ENCODE data around the gene GDAP1L1. TPM values are rescaled to one million over a fixed set of nuclear protein-coding genes. Genes with fewer than 3 reads are reported as not detected.
"Not testable (repeated sequence)": the region's sequence is repeated elsewhere in the genome, so short reads cannot be mapped to it uniquely, and the experiment has no call there.

GDAP1L1 gene
- total RNA-seq, 2 donors from 2014 or later, result not detected

GRCh38 chr20:44224637-44225036 lies 22.5 kb upstream of the GDAP1L1 start:
- Mint-ChIP-seq H3K4me3 (no peak overlapping the region), H3K27me3 (no peaks in the 10 kb centered on the region), H3K27ac (peak overlapping the region; percentile 63), H3K4me1 (peaks cover 12% of the 10 kb centered on the region), H3K36me3 (ENCODE audit: low read depth) (peaks cover 2% of the 10 kb centered on the region)
- no peaks in the 10 kb centered on the region for H3K9me3 ChIP-seq (ENCODE audit: control insufficient read depth, low read length, poor library complexity, severe bottlenecking)
- ATAC-seq (no peak), DNase-seq (no peak)

GRCh38 chr20:44228465-44229258 lies 18.4 kb upstream of the GDAP1L1 start:
- Mint-ChIP-seq H3K4me3 (no peak overlapping the region), H3K4me1 (peaks cover 3% of the 10 kb centered on the region), H3K27ac (no peak overlapping the region), H3K36me3 (ENCODE audit: low read depth) (peaks cover 2% of the 10 kb centered on the region), H3K27me3 (no peaks in the 10 kb centered on the region)
- no peak for ATAC-seq
- no peak for DNase-seq
- H3K9me3 ChIP-seq (ENCODE audit: control insufficient read depth, low read length, poor library complexity, severe bottlenecking), result no peaks in the 10 kb centered on the region

- no peaks in the 10 kb centered on the region for H3K9me3 ChIP-seq (ENCODE audit: control insufficient read depth, low read length, poor library complexity, severe bottlenecking)
- H3K27me3 Mint-ChIP-seq, result no peaks in the 10 kb centered on the region
- ATAC-seq (no peak), DNase-seq (no peak)
- no peak overlapping the region for H3K27ac Mint-ChIP-seq
- H3K36me3 Mint-ChIP-seq (ENCODE audit: low read depth), result peaks cover 2% of the 10 kb centered on the region
- H3K4me3 Mint-ChIP-seq, result no peak overlapping the region
- peaks cover 3% of the 10 kb centered on the region for H3K4me1 Mint-ChIP-seq
These were observed 15.9 kb upstream of the GDAP1L1 start for GRCh38 chr20:44231193-44231592.

DNA sequence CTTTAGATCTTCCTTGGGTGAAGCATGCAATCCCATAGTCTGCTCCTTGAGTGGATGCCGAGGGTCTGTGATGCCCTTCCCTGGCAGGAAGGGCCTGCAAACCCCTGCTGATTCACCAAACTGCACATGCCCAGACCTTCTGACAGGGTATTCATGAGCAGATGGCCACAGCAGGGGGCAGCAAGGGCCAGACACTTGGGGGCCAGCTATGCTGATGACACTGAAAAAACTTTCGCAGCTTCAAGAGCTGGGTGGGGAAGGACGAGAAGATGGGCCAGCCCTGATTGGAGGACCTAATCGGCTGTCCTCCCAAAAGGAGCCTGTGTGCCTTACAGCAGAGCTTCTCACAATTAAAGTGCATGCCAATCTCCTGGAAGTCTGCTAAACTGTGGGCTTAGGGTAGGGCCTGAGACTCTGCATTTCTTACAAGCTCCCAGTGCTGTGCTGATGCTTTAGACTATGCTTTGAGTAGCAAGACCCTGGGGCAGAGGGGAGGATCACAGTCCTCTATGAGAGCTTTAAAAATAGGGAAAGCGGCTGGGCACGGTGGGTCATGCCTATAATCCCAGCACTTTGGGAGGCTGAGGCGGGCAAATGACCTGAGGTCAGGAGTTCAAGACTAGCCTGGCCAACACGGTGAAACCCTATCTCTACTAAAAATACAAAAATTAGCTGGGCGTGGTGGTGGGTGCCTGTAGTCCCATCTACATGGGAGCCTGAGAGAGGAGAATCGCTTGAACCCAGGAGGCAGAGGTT lies 15.2 kb upstream of the GDAP1L1 start:
- Mint-ChIP-seq H3K27me3 (no peaks in the 10 kb centered on the region), H3K4me3 (no peak overlapping the region), H3K36me3 (ENCODE audit: low read depth) (peaks cover 2% of the 10 kb centered on the region), H3K4me1 (peaks cover 3% of the 10 kb centered on the region), H3K27ac (no peak overlapping the region)
- no peak for ATAC-seq
- DNase-seq, result no peak
- H3K9me3 ChIP-seq (ENCODE audit: control insufficient read depth, low read length, poor library complexity, severe bottlenecking), result no peaks in the 10 kb centered on the region

- H3K9me3 ChIP-seq (ENCODE audit: control insufficient read depth, low read length, poor library complexity, severe bottlenecking); DNase-seq; H3K36me3 Mint-ChIP-seq (ENCODE audit: low read depth); H3K27me3 Mint-ChIP-seq; H3K4me1 Mint-ChIP-seq; H3K4me3 Mint-ChIP-seq; ATAC-seq; H3K27ac Mint-ChIP-seq: not testable (repeated sequence)
These were observed 14.6 kb upstream of the GDAP1L1 start for GRCh38 chr20:44232469-44232856.

- Mint-ChIP-seq H3K36me3 (ENCODE audit: low read depth) (peaks cover 2% of the 10 kb centered on the region), H3K27ac (no peak overlapping the region)
These were observed 13.6 kb upstream of the GDAP1L1 start for GRCh38 chr20:44233436-44234016.

GRCh38 chr20:44234566-44235317 lies 12.4 kb upstream of the GDAP1L1 start:
- Mint-ChIP-seq H3K36me3 (ENCODE audit: low read depth) (peaks cover 2% of the 10 kb centered on the region), H3K4me1 (peaks cover 3% of the 10 kb centered on the region), H3K27ac (no peak overlapping the region)

More at GRCh38 chr20:44233436-44234016, 13.6 kb upstream of the GDAP1L1 start:
- no peaks in the 10 kb centered on the region for H3K27me3 Mint-ChIP-seq
- no peak for DNase-seq
- no peaks in the 10 kb centered on the region for H3K9me3 ChIP-seq (ENCODE audit: control insufficient read depth, low read length, poor library complexity, severe bottlenecking)
- no peak overlapping the region for H3K4me3 Mint-ChIP-seq
- H3K4me1 Mint-ChIP-seq, result peaks cover 3% of the 10 kb centered on the region
- ATAC-seq, result no peak

DNA sequence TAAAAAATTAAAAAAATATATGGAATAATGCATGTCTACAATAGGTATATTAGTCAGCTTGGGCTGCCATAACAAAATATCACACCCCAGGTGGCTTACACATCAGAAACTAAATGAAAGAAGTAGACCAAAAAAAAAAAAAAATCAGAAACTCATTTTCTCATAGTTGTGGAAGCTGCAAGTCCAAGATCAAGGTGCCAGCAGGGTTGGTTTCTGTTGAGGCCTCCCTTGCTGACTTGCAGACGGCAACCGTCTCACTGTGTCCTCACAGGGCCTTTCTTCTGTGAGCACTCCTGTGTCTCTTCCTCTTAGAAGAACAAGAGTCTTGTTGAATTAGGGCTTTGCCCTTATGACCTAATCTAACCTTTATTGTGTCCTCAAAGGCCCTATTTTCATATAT lies 11.4 kb upstream of the GDAP1L1 start:
- no peaks in the 10 kb centered on the region for H3K9me3 ChIP-seq (ENCODE audit: control insufficient read depth, low read length, poor library complexity, severe bottlenecking)
- no peak for DNase-seq
- no peak for ATAC-seq
- H3K27me3 Mint-ChIP-seq, result no peaks in the 10 kb centered on the region
- no peak overlapping the region for H3K27ac Mint-ChIP-seq
- peaks cover 3% of the 10 kb centered on the region for H3K4me1 Mint-ChIP-seq
- peaks cover 4% of the 10 kb centered on the region for H3K36me3 Mint-ChIP-seq (ENCODE audit: low read depth)
- no peak overlapping the region for H3K4me3 Mint-ChIP-seq

More at GRCh38 chr20:44234566-44235317, 12.4 kb upstream of the GDAP1L1 start:
- no peaks in the 10 kb centered on the region for H3K9me3 ChIP-seq (ENCODE audit: control insufficient read depth, low read length, poor library complexity, severe bottlenecking)
- DNase-seq (no peak), ATAC-seq (no peak)
- H3K27me3 Mint-ChIP-seq, result no peaks in the 10 kb centered on the region
- H3K4me3 Mint-ChIP-seq, result no peak overlapping the region

- H3K9me3 ChIP-seq (ENCODE audit: control insufficient read depth, low read length, poor library complexity, severe bottlenecking); DNase-seq; H3K27ac Mint-ChIP-seq; H3K27me3 Mint-ChIP-seq; H3K36me3 Mint-ChIP-seq (ENCODE audit: low read depth); H3K4me3 Mint-ChIP-seq; ATAC-seq; H3K4me1 Mint-ChIP-seq: not testable (repeated sequence)
These were observed 10.3 kb upstream of the GDAP1L1 start for GRCh38 chr20:44236840-44237239.

DNA sequence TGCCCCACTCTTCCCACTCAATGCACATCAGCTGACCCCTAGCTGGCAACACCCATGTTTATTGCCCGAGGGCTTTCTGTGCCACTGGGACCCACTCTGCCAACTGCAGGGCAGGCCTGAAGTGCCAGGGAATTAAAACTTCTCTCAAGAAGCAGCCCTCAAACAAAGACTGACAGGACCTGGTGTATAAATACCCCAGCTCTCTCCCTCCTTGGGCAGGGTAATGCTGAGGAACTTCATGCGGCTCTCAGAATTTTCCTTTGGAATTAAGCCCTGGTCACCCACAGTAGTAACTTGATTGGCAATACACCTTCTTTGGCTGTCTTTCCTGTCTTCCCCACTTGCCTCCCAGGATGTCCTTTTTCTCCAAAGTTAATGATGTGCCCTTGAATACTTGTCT lies 5.3 kb upstream of the GDAP1L1 start:
- ATAC-seq, result no peak
- Mint-ChIP-seq H3K4me3 (no peak overlapping the region), H3K27me3 (peaks cover 5% of the 10 kb centered on the region), H3K36me3 (ENCODE audit: low read depth) (peaks cover 4% of the 10 kb centered on the region), H3K27ac (no peak overlapping the region), H3K4me1 (no peaks in the 10 kb centered on the region)
- no peak for DNase-seq
- no peaks in the 10 kb centered on the region for H3K9me3 ChIP-seq (ENCODE audit: control insufficient read depth, low read length, poor library complexity, severe bottlenecking)

GRCh38 chr20:44245977-44246376 lies 1.1 kb upstream of the GDAP1L1 start:
- DNase-seq (no peak), ATAC-seq (no peak)
- H3K4me3 Mint-ChIP-seq, result no peak overlapping the region
- no peak overlapping the region for H3K27ac Mint-ChIP-seq
- peaks cover 30% of the 10 kb centered on the region for H3K27me3 Mint-ChIP-seq
- H3K36me3 Mint-ChIP-seq (ENCODE audit: low read depth), result peaks cover 2% of the 10 kb centered on the region
- H3K9me3 ChIP-seq (ENCODE audit: control insufficient read depth, low read length, poor library complexity, severe bottlenecking), result no peaks in the 10 kb centered on the region
- peaks cover 2% of the 10 kb centered on the region for H3K4me1 Mint-ChIP-seq

- no peaks in the 10 kb centered on the region for H3K9me3 ChIP-seq (ENCODE audit: control insufficient read depth, low read length, poor library complexity, severe bottlenecking)
- no peak for ATAC-seq
- Mint-ChIP-seq H3K4me3 (peak overlapping the region; percentile 34), H3K36me3 (ENCODE audit: low read depth) (peaks cover 4% of the 10 kb centered on the region), H3K27ac (no peak overlapping the region), H3K27me3 (peaks cover 33% of the 10 kb centered on the region), H3K4me1 (peaks cover 2% of the 10 kb centered on the region)
- DNase-seq, result no peak
These were observed 690 bp downstream of the GDAP1L1 start for GRCh38 chr20:44247586-44248409.

All from T-helper 17 cell (primary cell).